Skin epidermis (tissue), 12 donors: ENCODE data around the gene HEG1.

Source experiments
- H3K27ac ChIP-seq, 21 experiments: fragments of 200-600 bp; sonication (generic) in 11 of 21; one replicate each; pipeline ENCODE4 v1.5.0; 2020; ENCODE audit warnings: mild to moderate bottlenecking in 3 of 21, inconsistent platforms in 2 of 21, moderate library complexity in 2 of 21
- H3K4me3 ChIP-seq, 7 experiments: fragments of 200-600 bp; sonication (generic) in 2 of 7; one replicate each; pipeline ENCODE4 v1.5.0; 2020; ENCODE audit warnings: inconsistent platforms in 2 of 7, mild to moderate bottlenecking in 2 of 7, moderate library complexity in 1 of 7

HEG1 gene

DNA sequence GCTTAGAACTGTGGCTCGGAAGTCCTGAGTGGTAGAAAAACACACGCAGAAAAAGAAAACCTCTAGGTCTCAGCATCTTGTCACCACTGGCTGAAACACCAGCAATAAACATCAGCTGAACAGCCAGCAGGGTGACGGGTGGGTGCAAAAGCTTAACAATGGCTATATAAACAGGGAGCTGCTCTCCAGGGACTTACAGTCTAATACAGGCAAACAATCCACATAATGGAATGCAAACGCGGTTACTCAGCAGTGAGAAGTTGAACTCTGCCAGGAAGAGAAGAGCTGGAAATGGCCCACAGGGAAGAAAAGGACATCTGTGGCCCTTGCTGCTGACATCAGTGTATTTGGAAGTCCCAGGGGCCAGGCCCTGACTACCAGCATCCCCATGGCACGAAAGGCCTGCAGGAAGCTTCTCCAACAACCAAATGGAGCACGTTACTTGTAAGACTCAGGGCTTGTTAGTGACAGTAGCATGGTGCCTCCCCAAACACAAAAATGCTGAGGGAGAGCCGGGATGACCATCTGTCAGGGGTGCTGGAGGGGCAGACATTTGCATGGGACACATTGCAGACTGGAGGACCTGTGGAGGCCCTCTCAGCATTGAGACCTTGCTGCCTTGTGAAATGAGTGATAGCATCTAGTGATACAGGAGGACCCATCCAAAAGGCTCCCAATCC lies 3.0 kb downstream of the HEG1 start:
- H3K4me3 ChIP-seq = peak overlapping the region in 4 of 7 experiments; percentile 6 to 23 (median 12)
- peak overlapping the region in 20 of 21 experiments; percentile 15 to 94 (median 74) for H3K27ac ChIP-seq

DNA sequence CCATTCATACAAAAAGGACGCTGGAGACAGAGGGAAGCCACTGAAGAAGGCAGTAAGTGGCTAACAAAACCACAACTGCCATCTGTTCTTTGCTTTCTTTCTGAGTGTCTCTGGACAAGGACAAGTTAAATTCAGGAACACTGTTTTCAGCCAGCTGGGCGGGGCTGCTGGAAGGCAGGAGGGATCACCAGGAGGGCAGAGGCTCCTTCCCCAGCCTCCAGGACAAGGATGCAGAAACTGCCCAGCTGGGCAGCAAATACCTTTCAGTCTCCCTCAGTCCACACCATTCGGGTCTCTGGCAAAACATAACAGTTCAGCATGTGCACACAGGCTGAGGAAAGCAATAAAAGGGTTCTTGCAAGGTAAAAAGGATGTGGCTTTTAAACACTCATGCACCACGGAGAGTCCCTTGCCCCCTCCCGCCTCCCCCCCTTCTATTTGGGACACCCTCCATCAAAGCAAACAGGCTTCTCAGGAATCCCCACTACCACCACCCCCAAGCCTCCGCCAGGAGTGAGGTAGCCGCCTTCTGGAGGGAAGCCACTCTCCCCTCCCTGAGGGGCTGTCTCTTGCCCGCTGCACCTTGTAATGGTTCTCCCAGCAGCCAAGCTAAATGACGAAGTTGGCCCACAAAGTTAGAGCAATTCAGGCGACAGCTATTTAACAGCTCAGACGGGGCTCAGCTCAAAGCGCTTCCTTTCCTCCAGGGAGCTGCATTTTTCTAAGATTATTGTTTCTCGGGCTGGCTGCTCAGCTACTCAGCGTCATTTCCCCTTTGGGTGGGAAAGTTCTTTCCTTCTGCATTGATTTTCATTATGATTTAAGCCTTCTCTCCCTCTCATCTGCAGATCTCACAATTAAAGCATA lies 3.8 kb downstream of the HEG1 start:
- H3K4me3 ChIP-seq = peak overlapping the region in 6 of 7 experiments; percentile 3 to 23 (median 9)
- H3K27ac ChIP-seq = peak overlapping the region in 20 of 21 experiments; percentile 15 to 94 (median 74)

DNA sequence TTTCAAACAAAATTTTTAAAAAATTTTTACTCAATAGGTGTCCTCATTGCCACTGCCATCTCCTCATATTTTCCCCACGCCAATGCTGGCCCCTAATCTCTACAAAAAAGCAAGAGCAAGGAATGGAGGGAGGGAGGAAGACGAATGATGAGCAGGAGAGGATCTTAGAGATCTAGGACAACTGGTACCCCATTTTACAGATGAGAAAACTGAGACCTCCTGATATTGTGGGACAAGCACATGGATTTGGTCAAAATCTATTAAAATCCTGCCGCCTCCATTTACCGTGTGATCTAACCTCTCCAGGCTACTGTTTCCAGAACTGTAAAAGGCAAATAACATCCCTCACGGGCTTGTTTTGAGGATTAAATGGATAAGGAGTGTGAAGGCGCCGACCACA lies 4.6 kb downstream of the HEG1 start:
- H3K4me3 ChIP-seq = peak overlapping the region in 1 of 7 experiments; percentile 14
- peak overlapping the region in 19 of 21 experiments; percentile 37 to 94 (median 75) for H3K27ac ChIP-seq

DNA sequence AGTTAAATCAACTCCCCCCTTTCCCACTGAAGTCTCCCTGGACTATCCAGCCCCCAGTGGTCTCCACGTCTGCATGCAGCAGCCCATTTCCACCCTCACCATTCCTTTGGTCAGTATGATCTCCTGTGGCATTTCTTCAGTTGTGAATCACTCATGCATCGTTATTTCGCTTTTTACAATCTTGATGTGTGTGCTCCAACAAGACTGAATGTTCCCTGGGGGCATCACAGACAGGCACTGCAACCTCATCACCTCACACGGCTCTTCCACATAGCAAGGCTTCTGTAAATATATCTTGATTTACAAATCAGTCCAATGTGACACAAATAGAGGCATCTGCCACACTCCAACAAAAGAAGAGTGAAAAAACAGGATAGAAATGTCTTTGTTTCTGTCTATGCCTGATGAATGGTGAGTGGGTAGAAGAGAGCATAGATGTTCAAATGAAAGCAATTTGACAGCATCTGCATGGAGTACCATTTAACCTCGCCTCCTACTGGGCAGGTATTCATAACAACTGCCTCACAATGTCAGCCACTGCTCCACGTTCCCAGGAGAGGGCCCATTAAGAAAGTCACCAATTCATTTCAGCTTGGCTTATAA lies 5.2 kb downstream of the HEG1 start:
- Histone ChIP-seq H3K27ac (peak overlapping the region in 3 of 21 experiments; percentile 37 to 94 (median 72)), H3K4me3 (no peak overlapping the region)

DNA sequence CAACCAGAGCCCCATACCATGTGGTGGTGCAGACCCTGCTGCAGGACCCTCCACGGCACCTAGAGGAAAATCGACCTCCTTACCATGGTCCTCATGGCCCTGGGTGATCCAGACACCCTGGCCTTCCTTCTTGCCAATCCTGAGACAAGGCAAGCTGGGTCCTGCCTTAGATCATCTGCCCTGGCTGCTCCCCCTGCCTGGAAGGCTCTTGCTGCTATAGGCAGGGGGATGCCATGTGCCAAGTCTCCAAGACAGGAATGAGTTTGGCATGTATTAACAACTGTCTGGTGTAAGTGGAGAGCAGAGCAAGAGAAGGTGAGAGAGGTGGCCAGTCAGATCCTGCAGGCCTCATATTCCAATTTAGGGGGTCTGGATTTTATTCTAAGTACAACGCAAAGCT lies 7.5 kb downstream of the HEG1 start:
- Histone ChIP-seq H3K27ac (peak overlapping the region in 5 of 21 experiments; percentile 2 to 54 (median 9)), H3K4me3 (no peak overlapping the region)

DNA sequence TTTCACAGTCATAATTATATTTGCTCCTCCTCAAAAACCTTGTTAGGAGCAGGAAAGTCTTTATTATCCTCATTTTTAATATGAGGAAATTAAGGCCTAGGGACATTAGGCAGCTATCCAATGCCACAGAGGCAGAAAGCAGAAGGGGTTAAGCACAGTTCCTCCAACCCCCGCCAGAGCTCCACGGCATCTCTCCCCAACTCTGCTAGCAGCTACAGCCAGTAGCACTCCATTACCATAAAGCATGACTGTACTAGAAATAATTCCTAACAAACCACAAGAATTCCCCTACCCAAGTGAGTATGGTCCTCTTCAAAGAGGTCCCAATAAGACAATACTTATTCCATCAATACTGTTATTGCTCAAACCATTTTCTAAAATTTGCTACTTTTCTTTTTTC lies 9.8 kb downstream of the HEG1 start:
- Histone ChIP-seq H3K27ac (peak overlapping the region in 6 of 21 experiments; percentile 2 to 84 (median 34)), H3K4me3 (no peak overlapping the region)

DNA sequence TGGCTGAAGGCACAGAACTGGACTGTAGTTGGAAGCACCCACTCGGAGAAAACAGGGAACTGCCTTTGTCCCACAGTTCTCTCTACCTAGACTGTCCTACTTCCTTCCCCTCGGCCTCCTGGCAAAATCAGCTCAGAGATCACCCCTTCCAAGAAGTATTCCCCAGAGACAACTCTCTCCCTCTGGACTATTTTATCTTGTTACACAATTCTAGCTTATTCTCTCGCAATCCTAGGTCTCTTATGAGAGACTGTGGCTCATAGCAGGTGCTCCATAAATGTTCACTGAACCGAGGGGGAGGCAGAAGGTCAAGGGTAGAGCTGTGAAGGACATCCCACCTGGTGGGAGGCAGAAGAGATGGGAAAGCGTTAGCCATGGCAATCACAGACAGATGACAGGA lies 10.6 kb downstream of the HEG1 start:
- peak overlapping the region in 6 of 21 experiments; percentile 2 to 84 (median 76) for H3K27ac ChIP-seq
- H3K4me3 ChIP-seq = no peak overlapping the region

DNA sequence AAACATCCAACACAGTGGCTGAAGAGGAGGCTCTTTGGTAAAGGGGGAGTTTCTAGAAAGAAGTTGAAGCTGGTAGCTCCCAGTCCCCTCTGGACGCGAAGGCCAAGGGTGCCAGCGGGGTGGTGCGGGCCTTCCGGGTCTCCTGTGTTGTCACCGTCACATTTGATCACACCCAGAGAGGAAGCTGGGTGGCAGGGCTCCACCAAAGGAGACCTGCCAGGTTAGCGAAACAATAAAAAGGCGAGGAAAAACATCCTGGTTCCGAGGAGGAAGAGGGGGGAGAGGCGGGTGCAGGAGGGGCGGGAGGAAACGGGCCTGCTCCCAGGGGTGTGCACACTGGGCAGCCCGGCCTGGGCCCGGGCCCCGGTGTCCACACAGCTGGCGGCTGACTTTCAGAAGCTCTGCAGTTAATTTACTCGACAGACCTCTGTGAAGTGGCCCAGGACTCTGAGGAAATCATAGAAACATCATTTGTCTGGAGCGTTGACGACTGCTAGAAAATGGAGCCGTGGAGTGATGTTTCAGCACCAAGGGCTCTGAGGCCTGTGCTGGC lies 12.1 kb downstream of the HEG1 start:
- Histone ChIP-seq H3K27ac (peak overlapping the region in 18 of 21 experiments; percentile 9 to 84 (median 58)), H3K4me3 (no peak overlapping the region)

DNA sequence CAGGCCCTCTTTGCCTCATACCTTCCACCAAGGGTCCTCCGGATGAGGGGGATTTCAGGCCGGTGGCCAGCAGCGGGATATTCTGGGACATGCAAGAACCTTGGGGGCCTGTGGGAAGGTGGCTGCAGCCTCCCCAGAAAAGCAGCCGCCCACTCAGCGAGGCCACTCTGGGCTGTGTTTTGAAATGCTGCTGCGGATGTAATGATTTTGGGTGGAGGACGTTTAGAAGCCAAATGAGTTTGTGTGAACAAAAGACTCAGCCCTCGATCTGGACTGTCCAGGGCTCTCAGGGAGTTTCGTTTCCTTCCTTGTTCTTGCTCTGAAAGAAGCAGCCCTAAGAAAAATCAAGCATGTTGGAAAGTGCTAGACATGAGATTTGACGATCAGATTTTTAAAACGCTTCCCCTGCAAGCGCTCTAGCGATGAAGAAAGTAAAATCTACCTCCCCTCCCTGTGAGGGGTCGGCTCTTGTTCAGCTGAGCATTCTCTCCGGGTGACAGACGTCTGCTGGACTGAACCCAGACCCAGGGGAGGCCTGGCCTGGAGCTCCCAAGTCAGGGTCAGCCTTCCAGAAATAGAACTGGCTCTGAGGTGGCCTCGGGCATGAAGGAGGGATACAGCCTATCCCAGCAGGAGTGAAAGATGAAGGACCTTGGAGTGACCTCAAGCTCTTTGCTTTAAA lies 12.9 kb downstream of the HEG1 start:
- H3K27ac ChIP-seq = peak overlapping the region in 19 of 21 experiments; percentile 9 to 84 (median 59)
- no peak overlapping the region for H3K4me3 ChIP-seq

DNA sequence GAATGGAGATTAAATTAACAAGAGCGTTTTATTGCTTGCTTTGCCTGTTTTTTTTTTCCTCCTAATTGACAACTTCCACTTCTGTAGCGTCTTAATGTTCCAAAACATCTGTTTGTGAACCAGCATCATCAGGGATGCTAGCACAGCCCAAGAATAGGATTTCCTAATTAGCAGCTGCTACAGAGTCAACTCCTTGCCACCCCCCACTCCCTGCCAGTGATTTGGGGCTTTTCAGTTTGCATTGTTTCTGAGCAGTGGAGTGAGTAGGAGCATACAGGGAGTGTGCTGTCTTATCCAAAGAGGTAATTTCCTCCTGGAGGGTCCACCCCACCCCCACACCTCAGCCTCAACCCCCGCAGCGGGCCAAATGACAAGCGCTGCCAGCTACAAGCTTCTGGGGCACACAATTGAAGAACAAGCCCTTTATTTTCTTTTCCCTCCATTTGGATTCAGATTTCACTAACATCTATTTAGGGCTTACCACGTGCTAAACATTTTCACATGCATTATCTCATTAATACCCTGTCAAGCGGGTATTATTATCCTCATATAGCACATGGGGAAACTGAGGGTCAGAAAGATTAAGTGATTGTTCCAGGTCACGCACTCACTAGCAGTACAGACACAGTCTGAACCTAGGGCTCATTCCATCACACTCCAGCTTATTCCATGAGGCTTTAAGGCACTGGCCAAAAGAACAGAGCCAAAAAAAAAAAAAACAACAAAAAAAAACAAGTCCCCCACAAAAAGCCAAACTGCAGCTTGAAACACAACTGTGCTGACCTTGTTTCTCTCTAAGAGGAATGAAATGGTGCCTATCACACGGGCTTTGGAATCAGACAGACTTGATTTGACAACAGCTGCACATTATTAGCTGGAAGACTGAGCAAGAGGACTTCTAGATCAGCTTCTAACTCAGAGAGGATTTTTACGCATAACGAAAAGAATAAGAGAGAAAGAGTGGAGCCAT lies 16.4 kb downstream of the HEG1 start:
- H3K4me3 ChIP-seq = no peak overlapping the region
- H3K27ac ChIP-seq = peak overlapping the region in 11 of 21 experiments; percentile 13 to 75 (median 51)

DNA sequence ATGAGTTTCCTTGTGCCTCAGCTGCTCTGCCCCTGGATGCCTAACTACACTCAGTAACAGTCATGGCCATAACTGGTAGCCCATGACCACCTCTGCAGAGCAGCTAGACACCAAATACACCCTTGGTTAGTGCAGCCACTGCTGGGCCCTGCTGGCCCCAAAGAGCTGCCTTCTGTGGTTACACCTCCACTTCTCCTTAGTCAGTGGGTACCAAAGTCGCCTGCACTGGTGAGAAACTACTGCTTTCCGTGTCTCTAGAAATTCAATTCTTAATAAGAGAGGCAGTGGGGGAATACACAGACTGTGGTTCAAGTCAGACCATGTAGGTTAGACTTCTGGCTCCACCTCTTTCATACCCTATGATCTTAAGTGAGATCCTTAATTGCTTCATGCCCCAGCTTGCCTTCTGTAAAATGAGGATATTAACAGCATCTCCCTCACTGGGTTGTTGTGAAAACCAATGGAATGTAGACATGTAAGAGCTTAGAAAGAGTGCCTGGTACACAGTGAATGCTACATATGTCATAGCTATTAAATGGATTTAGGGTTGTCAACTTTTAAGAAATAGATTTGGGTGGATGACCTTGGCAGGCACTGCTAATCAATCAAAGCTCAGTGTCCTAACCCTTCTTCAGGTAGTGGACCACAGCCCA lies 18.2 kb downstream of the HEG1 start:
- Histone ChIP-seq H3K27ac (peak overlapping the region in 5 of 21 experiments; percentile 16 to 65 (median 43)), H3K4me3 (no peak overlapping the region)

DNA sequence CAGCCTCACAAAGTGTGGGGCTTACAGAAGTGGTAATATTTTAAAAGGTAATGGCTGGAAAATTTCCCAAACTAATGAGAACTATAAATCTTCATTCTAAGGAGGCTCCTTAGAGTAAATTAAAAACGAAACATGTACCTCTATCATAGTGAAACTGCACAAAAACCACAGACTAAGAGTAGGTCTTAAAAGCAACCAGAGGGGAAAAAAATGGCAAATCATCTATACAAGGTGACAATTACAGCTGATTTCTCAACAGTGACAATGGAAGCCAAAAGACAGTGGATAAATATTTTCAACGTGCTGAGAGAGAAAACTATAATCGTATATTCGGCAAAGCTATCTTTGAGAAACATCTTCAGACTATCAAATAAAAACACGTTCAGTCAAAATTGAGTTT lies 20.6 kb downstream of the HEG1 start:
- no peak overlapping the region for H3K27ac ChIP-seq
- H3K4me3 ChIP-seq = no peak overlapping the region

DNA sequence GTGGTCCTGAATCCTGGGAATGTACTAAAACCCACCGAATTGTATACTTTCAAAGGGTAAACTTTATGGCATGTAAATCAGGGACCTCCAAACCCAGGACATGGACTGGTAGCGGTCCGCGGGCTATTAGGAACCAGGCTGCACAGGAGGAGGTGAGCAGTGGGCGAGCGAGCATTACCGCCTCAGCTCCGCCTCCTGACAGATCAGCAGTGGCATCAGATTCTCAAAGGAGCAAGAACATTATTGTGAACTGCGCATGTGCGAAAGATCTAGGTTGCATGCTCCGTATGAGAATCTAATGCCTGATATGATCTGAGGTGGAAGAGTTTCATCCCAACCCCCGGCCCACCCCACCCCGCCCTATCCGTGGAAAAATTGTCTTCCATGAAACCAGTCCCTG lies 22.2 kb downstream of the HEG1 start:
- peak overlapping the region in 1 of 21 experiments; percentile 14 for H3K27ac ChIP-seq
- no peak overlapping the region for H3K4me3 ChIP-seq

DNA sequence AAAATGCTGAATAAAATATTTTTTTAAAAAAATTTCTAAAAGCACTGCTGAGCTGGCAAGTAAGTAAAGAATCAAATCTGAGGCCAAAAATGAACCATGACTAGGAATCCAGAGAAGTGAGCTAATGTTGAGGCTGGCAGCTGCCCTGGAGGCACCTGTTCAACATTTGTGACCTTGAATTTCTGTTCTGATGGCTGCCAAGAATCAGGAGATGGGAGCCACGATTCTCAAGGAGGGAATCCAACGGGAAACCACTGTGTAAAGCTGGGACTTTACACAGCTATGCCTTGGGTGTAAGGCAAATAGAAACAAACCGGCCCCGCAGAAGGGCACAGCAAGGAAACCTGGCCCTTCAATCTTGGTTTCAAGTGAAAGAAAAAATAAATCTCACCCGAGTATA lies 22.7 kb downstream of the HEG1 start:
- Histone ChIP-seq H3K27ac (peak overlapping the region in 1 of 21 experiments; percentile 14), H3K4me3 (no peak overlapping the region)

DNA sequence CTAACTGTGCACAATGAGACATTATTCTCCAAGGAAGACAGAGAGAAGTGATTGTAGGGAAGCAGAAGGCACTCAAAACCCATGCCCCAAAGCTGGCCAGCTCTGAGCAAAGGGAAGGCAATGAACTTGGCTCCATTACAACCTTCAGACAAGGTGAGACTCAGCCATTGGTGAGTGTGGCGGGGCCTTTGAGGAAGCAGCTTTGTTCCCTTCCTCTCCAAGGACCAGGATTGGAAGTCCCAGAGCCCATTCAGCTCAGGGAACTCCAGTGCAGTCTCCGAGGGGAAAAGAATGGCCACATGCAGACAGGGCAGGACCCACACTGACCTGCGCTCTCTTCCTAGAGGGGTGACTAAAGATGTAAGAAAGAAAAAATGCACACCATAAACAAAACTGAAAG lies 23.1 kb downstream of the HEG1 start:
- Histone ChIP-seq H3K27ac (peak overlapping the region in 4 of 21 experiments; percentile 8 to 14 (median 8)), H3K4me3 (no peak overlapping the region)

DNA sequence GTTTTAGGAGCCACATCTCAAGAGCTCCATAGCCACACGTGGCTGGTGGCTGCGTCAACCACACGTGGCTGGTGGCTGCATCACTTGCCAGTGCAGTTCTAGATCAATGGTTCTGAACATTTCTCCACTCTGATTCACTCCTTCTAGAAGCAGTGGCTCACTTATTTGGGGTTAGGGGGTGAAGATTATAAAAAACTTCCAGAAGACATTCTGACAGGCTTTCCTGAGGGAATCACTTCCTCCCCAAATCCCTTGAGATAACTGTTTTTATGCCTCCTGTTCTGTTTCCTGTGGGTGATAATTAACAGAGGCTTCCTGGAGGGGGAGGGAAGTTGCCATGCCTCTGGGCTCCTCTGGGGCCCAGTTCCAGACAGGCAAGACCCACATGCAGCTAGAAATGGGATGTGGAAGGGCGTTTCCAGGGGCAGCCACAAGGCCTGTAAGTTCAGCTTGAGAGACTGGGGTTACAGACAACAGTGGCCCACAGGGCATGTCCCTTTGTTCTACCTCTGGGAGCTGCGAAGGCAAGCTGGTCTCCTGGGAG lies 23.6 kb downstream of the HEG1 start:
- Histone ChIP-seq H3K27ac (peak overlapping the region in 6 of 21 experiments; percentile 8 to 19 (median 12)), H3K4me3 (no peak overlapping the region)

DNA sequence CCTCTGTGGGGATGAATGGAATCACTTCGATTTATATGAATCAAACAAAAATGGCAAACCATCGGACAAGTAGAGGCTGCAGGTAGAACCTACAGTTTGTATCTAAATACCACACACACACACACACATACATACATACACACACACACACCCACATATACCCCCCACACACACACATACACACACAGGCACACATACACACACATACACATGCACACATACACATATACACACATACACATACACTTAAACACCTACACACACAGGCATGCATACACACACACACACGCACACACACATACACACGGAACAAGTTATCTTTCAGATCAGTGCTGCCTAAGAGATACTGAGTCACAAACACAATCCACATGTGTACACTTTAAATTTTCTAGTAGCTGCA lies 24.3 kb downstream of the HEG1 start:
- no peak overlapping the region for H3K4me3 ChIP-seq
- no peak overlapping the region for H3K27ac ChIP-seq
